ENCODE results near the gene KRTAP6-1.

Gene KRTAP6-1, protein sequence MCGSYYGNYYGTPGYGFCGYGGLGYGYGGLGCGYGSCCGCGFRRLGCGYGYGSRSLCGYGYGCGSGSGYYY

DNA sequence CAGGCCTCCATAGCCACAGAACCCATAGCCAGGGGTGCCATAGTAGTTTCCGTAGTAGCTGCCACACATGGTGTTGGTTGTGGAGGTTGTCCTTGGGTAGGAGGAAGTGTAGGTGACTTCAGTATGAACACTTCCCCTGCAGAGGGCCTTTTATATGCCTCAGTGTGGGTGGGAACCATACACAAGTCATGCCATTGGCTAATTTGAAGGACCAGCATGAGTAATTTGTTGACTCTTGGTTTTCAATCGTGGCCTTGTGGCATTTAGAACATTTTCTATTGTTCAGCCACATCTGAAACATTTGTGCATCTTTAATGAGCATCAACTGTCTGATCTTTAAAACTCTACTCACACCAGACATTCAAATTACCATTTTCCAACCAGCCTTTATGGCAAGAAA is at the start of gene KRTAP6-1:
KRTAP6-1 (minus strand) TSS at position 95 of the 400 bp plus-strand sequence; CDS start at position 69, 26 bp downstream.
- DNase-seq, result no peak

DNA sequence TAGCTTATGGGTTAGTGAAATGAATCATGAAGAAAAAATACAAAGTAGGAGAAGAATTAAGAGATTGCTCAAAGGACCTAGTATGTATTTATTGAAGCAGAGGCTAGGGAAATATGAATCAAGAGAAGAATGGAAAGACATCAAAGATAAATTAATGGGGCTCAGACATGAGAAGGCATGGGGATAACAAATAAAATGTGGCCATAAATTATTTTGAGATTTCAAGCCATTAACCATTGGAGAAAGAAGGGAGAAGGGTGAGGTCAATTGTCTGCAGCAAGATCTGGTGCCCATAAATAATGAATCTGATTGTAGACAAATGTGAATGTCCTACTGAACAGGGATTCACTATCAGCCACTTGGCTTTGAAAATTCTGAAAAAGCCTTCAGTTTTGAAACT is 39.2 kb upstream of the KRTAP6-1 start:
- DNase-seq, result no peak

DNA sequence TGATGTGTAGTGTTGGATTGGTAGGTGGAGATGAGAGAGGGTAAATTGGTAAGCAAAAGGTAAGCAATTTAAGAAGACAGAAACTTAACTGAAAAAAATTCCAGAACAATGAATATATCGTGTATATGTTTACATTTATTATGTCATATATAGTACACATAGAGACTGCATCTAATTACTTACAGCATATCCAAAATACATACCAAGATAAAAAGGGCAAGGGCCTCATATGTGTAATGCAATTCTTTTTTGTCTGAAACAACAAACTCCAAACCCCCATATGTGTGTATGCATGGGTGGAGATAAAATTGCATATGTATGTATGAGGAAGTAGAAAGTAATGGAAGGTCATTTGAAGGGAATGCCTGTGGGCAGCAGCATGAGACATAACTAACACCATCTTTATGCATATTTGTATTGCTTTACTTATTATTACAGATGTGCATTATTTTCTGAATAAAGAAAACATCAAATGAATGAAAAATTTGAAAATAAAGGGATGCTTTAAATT is 33.2 kb upstream of the KRTAP6-1 start:
- no peak for DNase-seq

DNA sequence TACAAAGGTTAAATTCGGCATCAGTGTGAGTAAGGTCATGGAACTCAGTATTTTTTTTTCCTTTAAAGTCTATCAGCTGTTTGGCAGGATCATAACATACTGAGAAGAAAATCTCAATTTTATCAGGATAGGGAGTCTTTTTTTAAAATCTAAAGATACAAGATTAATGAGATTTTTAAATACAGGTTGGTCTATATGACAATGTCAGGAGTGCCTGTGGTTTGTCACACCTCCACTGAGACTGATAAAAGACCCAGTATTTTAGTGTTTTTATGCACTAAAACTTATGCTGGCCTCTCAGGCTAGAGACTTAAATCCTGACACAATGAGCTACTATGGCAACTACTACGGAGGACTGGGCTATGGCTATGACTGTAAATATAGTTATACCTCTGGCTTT is 28.8 kb upstream of the KRTAP6-1 start, which contains the start of gene KRTAP20-3:
KRTAP20-3 (plus strand) TSS at position 301 of the 400 bp plus-strand sequence.
- DNase-seq, result no peak

DNA sequence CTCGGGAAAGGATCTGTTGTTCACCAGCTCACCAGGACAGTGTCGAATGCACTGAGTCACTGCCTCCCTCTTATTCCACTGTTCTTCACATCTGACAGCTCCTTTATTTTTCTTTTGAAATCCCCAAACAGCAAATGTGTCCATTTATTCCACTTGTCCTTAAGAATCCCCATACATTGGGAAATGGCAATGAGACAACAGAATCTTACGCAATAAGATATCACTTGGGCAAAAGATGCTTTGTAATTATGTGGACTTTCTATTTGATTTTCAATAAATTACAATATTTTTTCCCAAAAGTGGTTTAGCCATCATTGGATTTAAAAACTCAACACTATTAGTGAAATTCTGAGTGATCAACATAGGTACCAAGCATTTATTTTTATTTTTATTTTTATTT is 25.0 kb upstream of the KRTAP6-1 start:
- DNase-seq, result no peak

DNA sequence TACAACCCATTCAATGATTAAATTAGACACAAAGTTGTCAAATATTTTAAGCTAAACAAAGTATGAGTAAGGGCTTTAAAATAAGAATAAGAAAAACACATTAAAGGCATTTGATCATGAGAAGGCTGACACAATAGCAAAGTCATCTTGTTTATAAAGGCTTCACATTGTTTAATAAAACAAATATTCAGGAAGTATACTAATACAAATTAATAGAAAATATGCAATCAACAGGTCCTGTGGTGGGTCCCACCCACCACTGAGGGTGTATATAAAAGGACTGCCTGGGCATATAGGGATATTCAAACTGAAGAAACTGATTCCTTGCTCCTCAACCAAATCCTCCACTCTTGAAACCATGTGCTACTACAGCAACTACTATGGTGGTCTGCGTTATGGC is 21.2 kb upstream of the KRTAP6-1 start, which contains the start of gene KRTAP20-2:
KRTAP20-2 (plus strand) TSS at position 301 of the 400 bp plus-strand sequence; CDS start at position 359, 58 bp downstream.
- no peak for DNase-seq

DNA sequence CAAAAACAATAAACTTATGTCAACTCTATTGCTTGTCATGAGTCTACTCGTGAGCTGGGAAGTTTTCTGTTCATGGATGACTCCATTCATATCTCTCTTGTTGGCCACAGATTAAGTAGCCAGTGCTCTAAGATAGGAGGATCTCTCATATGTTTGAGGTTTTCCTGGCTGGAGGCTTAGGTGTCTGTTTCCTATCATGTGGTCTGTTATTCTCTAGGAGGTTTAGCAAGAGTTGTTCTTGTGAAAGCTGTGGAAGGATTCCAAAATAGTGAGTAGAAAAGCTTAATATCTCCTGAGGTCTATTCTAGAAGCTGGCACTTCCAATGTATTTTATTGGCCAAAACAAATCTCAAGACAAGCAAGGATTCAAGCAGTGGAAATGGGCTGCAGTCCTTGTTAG is 15.5 kb upstream of the KRTAP6-1 start:
- DNase-seq, result no peak

DNA sequence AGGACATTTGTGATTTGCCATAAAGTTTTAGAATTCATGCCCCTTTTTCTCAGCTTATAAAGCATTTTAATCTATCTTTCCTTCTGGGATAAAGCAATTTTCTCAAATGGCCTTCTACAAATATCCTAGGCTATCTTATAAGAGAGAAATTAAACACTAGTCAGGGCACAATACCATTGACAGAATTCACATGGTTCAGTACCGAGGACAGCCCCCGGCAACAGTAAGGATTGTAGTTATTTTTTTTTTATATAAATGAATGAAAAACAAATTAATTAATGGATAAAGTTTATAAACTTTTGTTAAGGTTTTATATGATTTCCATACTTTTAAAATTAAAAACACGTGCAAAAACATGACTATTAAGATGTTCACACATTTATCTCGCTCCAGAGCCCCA is 14.4 kb upstream of the KRTAP6-1 start:
- no peak for DNase-seq

DNA sequence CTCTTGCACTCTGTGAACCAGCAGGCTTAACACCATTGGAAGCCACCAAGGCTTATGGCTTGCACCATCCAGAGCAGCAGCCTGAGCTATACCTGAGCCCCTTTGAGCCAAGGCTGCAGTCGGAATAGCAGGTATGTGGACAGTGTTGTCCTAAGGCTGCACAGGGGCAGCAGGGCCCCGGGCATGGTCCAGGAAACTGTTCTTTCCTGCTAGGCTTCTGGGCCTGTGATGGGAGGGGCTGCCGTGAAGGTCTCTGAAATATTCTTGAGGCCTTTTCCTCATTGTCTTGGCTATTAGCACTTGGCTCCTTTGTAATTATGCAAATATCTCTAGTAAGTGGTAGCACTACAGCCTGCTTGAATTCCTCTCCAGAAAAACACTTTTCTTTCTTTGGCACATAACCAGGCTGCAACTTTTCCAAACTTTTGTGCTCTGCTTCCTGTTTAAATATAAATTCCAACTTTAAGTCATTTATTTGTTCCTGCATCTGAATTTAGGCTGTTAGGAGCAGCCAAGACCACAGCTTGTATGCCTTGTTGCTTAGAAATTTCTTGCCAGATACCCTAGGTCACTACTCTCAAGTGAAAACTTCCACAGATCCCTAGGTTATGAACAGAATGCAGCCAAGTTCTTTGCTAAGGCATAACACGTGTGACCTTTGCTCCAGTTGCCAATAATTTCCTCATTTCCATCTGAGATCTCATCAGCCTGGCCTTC is 11.9 kb upstream of the KRTAP6-1 start:
- no peak for DNase-seq

DNA sequence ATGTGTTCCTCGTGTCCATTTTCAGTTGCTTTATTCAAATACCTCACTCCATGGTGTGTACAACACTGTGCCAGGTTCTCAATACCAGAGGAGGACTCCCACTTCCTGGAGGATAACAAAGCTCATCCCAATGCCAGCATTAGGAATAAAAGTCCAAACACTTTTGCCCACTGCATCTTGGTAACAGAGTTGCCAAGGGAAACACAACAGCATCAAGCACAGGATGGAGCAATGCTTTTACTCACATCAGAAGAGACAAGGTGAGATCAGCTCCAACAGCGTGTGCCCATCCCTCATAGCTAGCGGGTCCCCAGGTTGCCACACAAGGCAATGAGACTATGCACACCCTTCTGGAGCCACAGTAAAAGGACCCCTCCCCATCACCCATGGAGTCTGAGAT is 9.6 kb upstream of the KRTAP6-1 start:
- DNase-seq, result no peak

DNA sequence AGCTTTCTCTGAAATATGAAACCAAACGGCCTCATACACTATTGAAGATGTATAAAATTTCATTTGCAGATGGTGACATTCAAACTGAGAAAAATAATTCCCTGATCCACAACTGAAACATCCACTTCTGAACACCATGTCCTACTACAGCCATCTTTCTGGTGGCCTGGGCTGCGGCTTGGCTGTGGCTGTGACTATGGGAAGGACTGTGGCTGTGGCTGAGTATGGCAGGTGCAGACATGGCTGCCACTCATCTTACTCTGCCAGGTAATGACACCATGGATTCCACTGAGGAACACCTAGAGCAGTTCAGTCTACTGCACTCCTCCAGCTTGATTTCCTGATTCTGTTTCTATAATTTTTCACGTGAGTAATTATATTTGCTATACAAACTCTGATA is 6.8 kb upstream of the KRTAP6-1 start, which contains the start of gene KRTAP20-4:
KRTAP20-4 (plus strand) TSS at position 106 of the 400 bp plus-strand sequence.
- DNase-seq, result no peak

DNA sequence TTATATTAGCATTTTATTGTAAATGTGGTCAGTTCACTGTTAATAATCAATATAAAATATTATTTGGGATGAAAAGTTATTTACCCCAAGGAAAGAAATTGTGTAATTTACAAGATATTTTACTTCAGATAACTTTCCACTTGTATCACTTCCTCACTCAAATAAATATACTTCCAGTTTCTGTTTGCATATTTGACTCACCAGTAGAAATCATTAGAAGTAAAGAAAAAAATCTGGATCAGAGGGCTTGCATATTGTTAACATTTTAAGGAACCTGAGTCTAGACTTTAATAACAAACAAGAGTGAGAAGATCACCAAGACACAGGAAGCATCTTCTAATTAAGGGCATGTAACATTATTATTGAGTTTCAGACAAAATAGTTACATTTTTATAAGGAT is 6.3 kb upstream of the KRTAP6-1 start:
- no peak for DNase-seq

DNA sequence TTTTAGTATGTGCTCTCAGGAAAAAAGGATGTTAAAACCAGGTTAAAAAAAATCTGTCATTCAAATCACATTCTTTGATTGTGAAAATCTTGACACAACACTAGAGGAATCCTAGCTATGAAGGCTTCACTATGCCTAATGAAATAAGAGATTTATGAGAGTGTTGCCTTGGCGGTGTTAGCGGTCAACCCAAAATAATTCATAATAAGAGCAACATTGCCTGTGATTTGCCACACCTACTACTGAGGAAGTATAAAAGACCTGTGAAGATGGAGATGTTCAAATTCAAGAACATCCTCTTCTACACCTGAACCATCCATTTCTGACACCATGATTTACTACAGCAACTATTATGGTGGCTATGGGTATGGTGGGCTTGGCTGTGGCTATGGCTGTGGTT is 2.4 kb upstream of the KRTAP6-1 start, which contains the start of gene KRTAP20-1:
KRTAP20-1 (plus strand) TSS at position 301 of the 400 bp plus-strand sequence; CDS start at position 331, 30 bp downstream.
- DNase-seq, result no peak

DNA sequence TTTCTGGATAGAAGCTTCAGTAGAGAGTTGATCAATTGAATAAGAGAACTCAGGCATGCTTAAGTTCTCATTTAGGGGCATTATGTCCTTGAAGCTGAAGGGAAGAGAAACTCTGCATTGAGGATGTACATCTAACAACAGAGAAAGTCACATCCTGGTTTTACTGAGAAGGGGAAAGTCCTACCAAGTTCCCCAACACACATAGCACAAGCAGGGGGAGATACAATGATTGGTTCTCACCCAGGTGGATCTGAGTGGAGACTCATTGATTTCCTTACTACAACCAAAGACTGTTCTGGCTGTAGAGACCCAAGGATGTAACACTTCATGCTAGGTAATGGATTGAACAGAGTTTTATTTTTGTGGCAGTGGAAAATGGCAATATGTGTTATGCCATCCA is 1.5 kb upstream of the KRTAP6-1 start:
- DNase-seq, result no peak

DNA sequence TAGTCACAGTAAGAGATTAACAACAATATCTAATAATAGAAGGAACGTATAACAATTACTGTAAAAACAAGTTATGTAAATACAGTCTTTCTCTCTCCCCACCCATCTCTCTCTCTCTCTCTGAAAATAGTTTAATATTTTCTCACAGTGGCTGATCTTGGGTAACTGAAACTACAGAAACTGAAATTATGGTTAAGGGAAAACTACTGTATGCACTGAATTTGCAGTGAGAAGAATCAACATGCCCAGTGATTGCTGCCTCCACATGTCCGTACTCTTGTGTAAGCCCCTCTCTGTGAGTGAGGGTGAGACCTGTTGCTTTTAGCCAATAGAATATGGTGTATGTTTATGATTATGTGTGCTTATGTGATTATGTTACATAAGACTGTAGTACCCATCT is 1.6 kb downstream of the KRTAP6-1 start:
- no peak for DNase-seq

DNA sequence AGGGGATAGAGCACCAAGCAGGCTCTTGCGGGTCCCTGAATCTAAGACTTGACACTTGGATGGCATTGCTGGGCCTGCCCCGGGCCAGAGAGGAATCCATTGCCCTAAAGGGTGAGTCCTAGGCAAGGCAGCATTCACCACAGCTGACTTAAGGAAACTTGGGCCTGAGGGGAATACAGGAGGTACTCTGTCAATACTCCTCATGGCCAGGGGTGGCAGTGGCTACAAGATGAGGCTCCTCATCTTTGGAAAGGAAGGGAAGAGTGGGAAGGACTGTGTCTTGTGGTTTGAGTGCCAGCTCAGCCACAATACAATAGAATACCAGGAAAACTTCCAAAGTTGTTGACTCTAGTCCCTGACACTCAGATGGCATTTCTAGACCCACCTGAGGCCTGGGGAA is 7.8 kb downstream of the KRTAP6-1 start:
- no peak for DNase-seq

DNA sequence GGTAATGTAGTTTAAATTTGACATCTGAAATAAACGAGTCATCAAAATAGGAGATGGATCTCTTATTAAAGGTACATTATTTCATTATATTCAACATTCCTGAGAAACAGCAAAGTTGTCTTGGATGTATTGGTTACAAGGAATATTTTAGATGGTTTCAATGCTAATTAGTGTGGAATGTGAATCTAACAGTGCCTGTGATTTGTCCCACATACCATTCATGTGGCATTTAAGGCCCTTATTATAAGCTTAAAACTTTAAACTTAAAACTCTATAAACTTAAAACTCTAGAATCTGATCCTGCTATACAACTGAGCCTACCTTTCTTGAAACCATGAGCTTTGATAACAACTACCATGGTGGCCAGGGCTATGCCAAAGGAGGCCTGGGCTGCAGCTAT is 12.9 kb downstream of the KRTAP6-1 start, which contains the start of gene KRTAP22-1:
KRTAP22-1 (plus strand) TSS at position 301 of the 400 bp plus-strand sequence.
- no peak for DNase-seq

DNA sequence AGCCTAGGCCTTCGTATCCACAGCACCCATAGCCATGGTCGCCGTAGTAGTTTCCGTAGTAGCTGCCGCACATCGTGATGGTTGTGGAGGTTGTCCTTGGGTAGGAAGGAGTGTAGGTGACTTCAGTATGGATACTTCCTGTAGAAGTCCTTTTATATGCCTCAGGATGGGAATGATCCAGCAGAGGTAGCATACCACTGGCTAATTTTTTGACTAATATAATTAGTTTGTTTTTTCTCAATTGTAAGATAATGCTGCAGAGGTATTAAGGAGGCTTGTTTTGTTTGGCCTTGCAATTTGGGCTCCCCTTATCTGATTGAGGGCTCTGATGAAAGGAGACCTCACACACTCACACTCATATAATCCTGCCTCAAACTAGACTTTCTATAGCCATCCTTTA is 14.9 kb downstream of the KRTAP6-1 start, which contains the start of gene KRTAP6-2:
KRTAP6-2 (minus strand) TSS at position 101 of the 400 bp plus-strand sequence; CDS start at position 73, 28 bp downstream.
- DNase-seq, result no peak

DNA sequence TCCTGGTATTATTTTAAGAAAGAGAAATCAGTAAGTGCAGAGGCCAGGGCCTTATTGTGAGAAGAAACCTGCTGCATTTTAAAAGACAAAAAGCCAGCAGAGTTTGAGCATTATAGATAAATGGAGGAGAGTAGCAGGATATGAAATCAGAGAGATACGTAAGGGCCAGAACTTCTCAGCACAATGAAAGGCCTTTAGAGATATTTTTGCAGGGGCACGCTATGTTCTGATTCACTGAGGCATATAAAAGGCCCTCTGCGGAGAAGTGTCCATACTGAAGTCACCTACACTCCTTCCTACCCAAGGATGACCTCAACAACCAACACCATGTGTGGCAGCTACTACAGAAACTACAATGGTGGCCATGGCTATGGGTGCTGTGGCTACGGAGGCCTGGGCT is 21.6 kb downstream of the KRTAP6-1 start, which contains the start of gene KRTAP6-3:
KRTAP6-3 (plus strand) TSS at position 301 of the 400 bp plus-strand sequence; CDS start at position 307, 6 bp downstream.
- no peak for DNase-seq

DNA sequence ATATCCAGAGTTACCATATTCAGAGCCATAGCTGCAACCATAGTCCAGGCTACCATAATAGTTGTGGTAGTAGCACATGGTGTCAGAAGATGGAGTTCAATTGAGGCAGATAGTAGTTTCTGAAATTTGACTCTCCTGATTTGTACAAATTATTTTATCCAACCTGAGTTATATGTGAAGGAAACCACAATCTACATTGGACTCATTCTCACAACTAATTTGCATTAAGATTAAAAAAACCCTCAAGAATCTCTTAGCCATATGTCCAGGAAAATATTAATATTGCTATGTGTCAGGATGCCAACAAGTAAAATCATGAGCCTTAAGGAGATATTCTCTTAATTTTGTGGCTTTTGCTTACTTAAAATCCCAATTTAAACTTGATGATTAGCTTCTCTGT is 23.4 kb downstream of the KRTAP6-1 start, which contains the start of gene KRTAP22-2:
KRTAP22-2 (minus strand) TSS at position 101 of the 400 bp plus-strand sequence.
- DNase-seq, result no peak

DNA sequence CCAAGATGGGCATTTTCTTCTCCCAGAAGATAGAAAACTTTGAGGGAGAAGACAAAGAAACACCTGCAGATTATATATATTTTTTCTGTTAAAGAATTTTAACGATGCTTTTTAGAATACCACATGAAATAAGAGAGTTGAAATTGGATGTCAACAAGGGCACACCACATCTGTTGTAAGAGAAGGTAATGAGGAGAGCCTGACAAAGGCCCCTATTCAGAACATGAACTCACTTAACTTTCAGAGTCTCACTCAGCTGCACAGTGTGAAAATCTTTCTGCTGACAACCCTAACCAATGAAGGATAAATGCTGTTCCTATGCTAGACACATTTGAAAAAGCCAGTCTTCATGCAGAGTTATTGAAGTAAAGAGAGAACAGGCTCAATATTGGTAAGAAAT is 30.9 kb downstream of the KRTAP6-1 start:
- DNase-seq, result no peak

DNA sequence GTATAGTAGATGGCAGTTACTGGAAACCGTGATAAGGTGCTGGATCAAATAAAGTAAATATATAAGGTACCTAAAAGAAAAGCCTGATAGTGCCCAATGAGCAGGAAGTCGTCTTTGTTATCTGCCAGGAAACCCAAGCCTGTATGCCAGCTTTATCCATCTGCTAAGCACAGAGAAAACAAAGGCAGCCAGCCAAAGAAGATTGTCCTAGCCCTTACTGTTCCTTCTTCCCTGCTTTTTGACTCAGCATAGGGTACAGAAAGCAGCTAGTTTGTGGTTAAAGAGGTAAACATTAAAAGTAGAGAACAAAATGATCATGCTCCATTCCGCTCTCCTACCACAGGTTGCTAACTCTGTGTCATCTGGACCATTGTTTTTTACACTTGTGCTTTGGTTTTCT is 33.6 kb downstream of the KRTAP6-1 start:
- DNase-seq, result no peak

DNA sequence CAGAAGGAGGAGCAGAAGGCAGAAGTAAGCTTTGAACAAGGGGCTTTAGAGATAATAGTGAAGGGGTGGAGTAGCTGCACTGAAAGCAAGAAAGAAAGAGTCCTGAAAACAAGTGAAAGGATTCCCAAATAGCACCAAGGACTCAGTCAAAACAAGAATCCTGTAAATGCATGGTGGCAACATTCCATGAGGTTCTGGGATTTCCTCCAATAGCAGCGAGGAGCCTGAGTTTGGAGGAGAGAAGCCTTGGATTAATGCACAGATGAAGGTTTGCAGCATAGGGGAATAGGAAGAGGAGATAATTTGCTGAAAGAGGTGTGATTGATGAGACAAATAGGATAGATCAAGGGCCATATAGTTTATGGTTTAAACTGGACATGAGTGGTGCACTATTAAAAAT is 34.4 kb downstream of the KRTAP6-1 start:
- DNase-seq, result no peak

DNA sequence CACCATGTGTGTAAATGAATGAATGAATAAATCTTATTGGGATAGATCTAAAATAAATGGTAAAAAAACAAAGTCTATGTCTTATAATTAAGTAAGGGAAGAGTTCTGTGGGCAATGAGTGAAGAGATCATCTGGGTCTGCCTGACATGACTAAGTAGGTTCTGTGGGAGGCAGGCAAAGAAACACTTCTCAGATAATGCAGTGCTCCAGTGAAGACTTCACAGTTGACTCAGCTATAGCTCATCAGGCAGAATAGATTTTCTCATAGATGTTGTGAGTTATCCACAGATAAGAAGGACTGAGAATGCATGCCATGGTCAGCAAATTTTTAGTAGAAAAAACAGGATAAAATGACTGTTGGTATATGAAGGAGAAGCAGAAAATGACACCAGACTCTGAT is 36.0 kb downstream of the KRTAP6-1 start:
- no peak for DNase-seq

Measured in activated CD4-positive, alpha-beta T cell treated with anti-CD3 and anti-CD28 coated beads, Interleukin-2, Interleukin-6, amounts not matched to agents 100 ng/mL and 50 ng/mL, durations not matched to agents 16 hours and 8 hours (primary cell).